ENCODE data around the gene LLCFC1. TPM values are rescaled to one million over a fixed set of nuclear protein-coding genes. Genes with fewer than 3 reads are reported as not detected.

Gene LLCFC1
- total and polyA plus RNA-seq, 5 donors from 2014 or later = not detected

GRCh38 chr7:142948603-142949002 is 9.3 kb downstream of the LLCFC1 start:
- Histone ChIP-seq H3K36me3 (ENCODE audit: control insufficient read depth, insufficient read depth, low read length) (no peaks in the 10 kb centered on the region), H3K27ac (ENCODE audit: insufficient read depth, low read length, poor library complexity, severe bottlenecking) (no peak overlapping the region), H3K4me1 (ENCODE audit: control insufficient read depth, insufficient read depth, low read length, poor library complexity, severe bottlenecking) (no peaks in the 10 kb centered on the region), H3K27me3 (ENCODE audit: control insufficient read depth, insufficient read depth, low read length) (peaks cover 9% of the 10 kb centered on the region), H3K9me3 (ENCODE audit: control insufficient read depth in 2 of 2, low read length in 2 of 2) (no peaks in the 10 kb centered on the region), H3K4me3 (ENCODE audit: low read depth, low read length) (no peak overlapping the region)
- DNase-seq (no peak), ATAC-seq (ENCODE audit: low read depth in 2 of 2) (no peak)
- no peak overlapping the region for H3K4me3 Mint-ChIP-seq
- H3K36me3 Mint-ChIP-seq = no peaks in the 10 kb centered on the region
- H3K27ac Mint-ChIP-seq = no peak overlapping the region
- H3K9me3 Mint-ChIP-seq = peaks cover 0 to under 1% (median 0%) of the 10 kb centered on the region in 7 donors
- H3K4me1 Mint-ChIP-seq = no peaks in the 10 kb centered on the region
- H3K27me3 Mint-ChIP-seq = peaks cover 38% of the 10 kb centered on the region

GRCh38 chr7:142950235-142950634 is 11.0 kb downstream of the LLCFC1 start:
- no peak for ATAC-seq (ENCODE audit: low read depth in 2 of 2)
- DNase-seq = no peak
- Mint-ChIP-seq H3K4me1 (no peaks in the 10 kb centered on the region), H3K9me3 (peaks cover 0 to 13% (median 2%) of the 10 kb centered on the region in 7 donors), H3K27ac (no peak overlapping the region), H3K36me3 (no peaks in the 10 kb centered on the region), H3K27me3 (peaks cover 39% of the 10 kb centered on the region), H3K4me3 (no peak overlapping the region)
- peaks cover 9% of the 10 kb centered on the region for H3K27me3 ChIP-seq (ENCODE audit: control insufficient read depth, insufficient read depth, low read length)
- H3K9me3 ChIP-seq (ENCODE audit: control insufficient read depth in 2 of 2, low read length in 2 of 2) = peaks cover 7 to 8% of the 10 kb centered on the region in 2 experiments
- H3K36me3 ChIP-seq (ENCODE audit: control insufficient read depth, insufficient read depth, low read length) = no peaks in the 10 kb centered on the region
- H3K27ac ChIP-seq (ENCODE audit: insufficient read depth, low read length, poor library complexity, severe bottlenecking) = no peak overlapping the region
- H3K4me1 ChIP-seq (ENCODE audit: control insufficient read depth, insufficient read depth, low read length, poor library complexity, severe bottlenecking) = no peaks in the 10 kb centered on the region
- H3K4me3 ChIP-seq (ENCODE audit: low read depth, low read length) = no peak overlapping the region

GRCh38 chr7:142954680-142955268 is 15.5 kb downstream of the LLCFC1 start:
- DNase-seq (peak in 1 of 3 donors; percentile 33), ATAC-seq (ENCODE audit: low read depth in 2 of 2) (no peak)
- no peaks in the 10 kb centered on the region for H3K4me1 ChIP-seq (ENCODE audit: control insufficient read depth, insufficient read depth, low read length, poor library complexity, severe bottlenecking)
- H3K4me3 Mint-ChIP-seq = no peak overlapping the region
- peaks cover 14 to 15% of the 10 kb centered on the region in 2 experiments for H3K9me3 ChIP-seq (ENCODE audit: control insufficient read depth in 2 of 2, low read length in 2 of 2)
- H3K36me3 Mint-ChIP-seq = no peaks in the 10 kb centered on the region
- H3K27me3 ChIP-seq (ENCODE audit: control insufficient read depth, insufficient read depth, low read length) = peaks cover 7% of the 10 kb centered on the region
- H3K27me3 Mint-ChIP-seq = peaks cover 25% of the 10 kb centered on the region
- peaks cover 0 to 5% (median 0%) of the 10 kb centered on the region in 4 donors for H3K4me1 Mint-ChIP-seq
- H3K27ac Mint-ChIP-seq = no peak overlapping the region
- no peaks in the 10 kb centered on the region for H3K36me3 ChIP-seq (ENCODE audit: control insufficient read depth, insufficient read depth, low read length)
- peaks cover 4 to 27% (median 8%) of the 10 kb centered on the region in 7 donors for H3K9me3 Mint-ChIP-seq
- H3K27ac ChIP-seq (ENCODE audit: insufficient read depth, low read length, poor library complexity, severe bottlenecking) = no peak overlapping the region
- H3K4me3 ChIP-seq (ENCODE audit: low read depth, low read length) = no peak overlapping the region

GRCh38 chr7:142956951-142957623 is 17.8 kb downstream of the LLCFC1 start:
- H3K9me3 ChIP-seq (ENCODE audit: control insufficient read depth in 2 of 2, low read length in 2 of 2) = peaks cover 14 to 15% of the 10 kb centered on the region in 2 experiments
- H3K4me3 Mint-ChIP-seq = no peak overlapping the region
- H3K27ac ChIP-seq (ENCODE audit: insufficient read depth, low read length, poor library complexity, severe bottlenecking) = no peak overlapping the region
- no peaks in the 10 kb centered on the region for H3K36me3 ChIP-seq (ENCODE audit: control insufficient read depth, insufficient read depth, low read length)
- H3K4me1 Mint-ChIP-seq = peaks cover 0 to 5% (median 0%) of the 10 kb centered on the region in 4 donors
- ATAC-seq (ENCODE audit: low read depth in 2 of 2) (no peak), DNase-seq (peak in 1 of 3 donors; percentile 4)
- H3K4me1 ChIP-seq (ENCODE audit: control insufficient read depth, insufficient read depth, low read length, poor library complexity, severe bottlenecking) = no peaks in the 10 kb centered on the region
- no peaks in the 10 kb centered on the region for H3K27me3 ChIP-seq (ENCODE audit: control insufficient read depth, insufficient read depth, low read length)
- no peak overlapping the region for H3K27ac Mint-ChIP-seq
- peaks cover 16% of the 10 kb centered on the region for H3K27me3 Mint-ChIP-seq
- H3K36me3 Mint-ChIP-seq = no peaks in the 10 kb centered on the region
- peaks cover 4 to 27% (median 8%) of the 10 kb centered on the region in 7 donors for H3K9me3 Mint-ChIP-seq
- no peak overlapping the region for H3K4me3 ChIP-seq (ENCODE audit: low read depth, low read length)

- DNase-seq (no peak), ATAC-seq (ENCODE audit: low read depth in 2 of 2) (no peak)
- Histone ChIP-seq H3K27ac (ENCODE audit: insufficient read depth, low read length, poor library complexity, severe bottlenecking) (no peak overlapping the region), H3K9me3 (ENCODE audit: control insufficient read depth in 2 of 2, low read length in 2 of 2) (peaks cover 14 to 15% of the 10 kb centered on the region in 2 experiments), H3K36me3 (ENCODE audit: control insufficient read depth, insufficient read depth, low read length) (no peaks in the 10 kb centered on the region), H3K4me3 (ENCODE audit: low read depth, low read length) (no peak overlapping the region), H3K27me3 (ENCODE audit: control insufficient read depth, insufficient read depth, low read length) (no peaks in the 10 kb centered on the region), H3K4me1 (ENCODE audit: control insufficient read depth, insufficient read depth, low read length, poor library complexity, severe bottlenecking) (no peaks in the 10 kb centered on the region)
- H3K36me3 Mint-ChIP-seq = no peaks in the 10 kb centered on the region
- H3K27me3 Mint-ChIP-seq = peaks cover 22% of the 10 kb centered on the region
- H3K4me3 Mint-ChIP-seq = no peak overlapping the region
- peaks cover 4 to 27% (median 8%) of the 10 kb centered on the region in 7 donors for H3K9me3 Mint-ChIP-seq
- no peak overlapping the region for H3K27ac Mint-ChIP-seq
- H3K4me1 Mint-ChIP-seq = peaks cover 0 to 5% (median 0%) of the 10 kb centered on the region in 4 donors
Observed at GRCh38 chr7:142957723-142958122, 18.4 kb downstream of the LLCFC1 start.

GRCh38 chr7:142959202-142959601 is 19.9 kb downstream of the LLCFC1 start:
- ATAC-seq (ENCODE audit: low read depth in 2 of 2) (no peak), DNase-seq (no peak)
- H3K27me3 Mint-ChIP-seq = peaks cover 22% of the 10 kb centered on the region
- no peaks in the 10 kb centered on the region for H3K36me3 Mint-ChIP-seq
- Histone ChIP-seq H3K27me3 (ENCODE audit: control insufficient read depth, insufficient read depth, low read length) (peaks cover 2% of the 10 kb centered on the region), H3K9me3 (ENCODE audit: control insufficient read depth in 2 of 2, low read length in 2 of 2) (peaks cover 14 to 15% of the 10 kb centered on the region in 2 experiments), H3K27ac (ENCODE audit: insufficient read depth, low read length, poor library complexity, severe bottlenecking) (no peak overlapping the region), H3K4me3 (ENCODE audit: low read depth, low read length) (no peak overlapping the region), H3K4me1 (ENCODE audit: control insufficient read depth, insufficient read depth, low read length, poor library complexity, severe bottlenecking) (no peaks in the 10 kb centered on the region), H3K36me3 (ENCODE audit: control insufficient read depth, insufficient read depth, low read length) (no peaks in the 10 kb centered on the region)
- peaks cover 5 to 22% (median 6%) of the 10 kb centered on the region in 7 donors for H3K9me3 Mint-ChIP-seq
- peaks cover 0 to 5% (median 0%) of the 10 kb centered on the region in 4 donors for H3K4me1 Mint-ChIP-seq
- no peak overlapping the region for H3K27ac Mint-ChIP-seq
- H3K4me3 Mint-ChIP-seq = no peak overlapping the region

DNA sequence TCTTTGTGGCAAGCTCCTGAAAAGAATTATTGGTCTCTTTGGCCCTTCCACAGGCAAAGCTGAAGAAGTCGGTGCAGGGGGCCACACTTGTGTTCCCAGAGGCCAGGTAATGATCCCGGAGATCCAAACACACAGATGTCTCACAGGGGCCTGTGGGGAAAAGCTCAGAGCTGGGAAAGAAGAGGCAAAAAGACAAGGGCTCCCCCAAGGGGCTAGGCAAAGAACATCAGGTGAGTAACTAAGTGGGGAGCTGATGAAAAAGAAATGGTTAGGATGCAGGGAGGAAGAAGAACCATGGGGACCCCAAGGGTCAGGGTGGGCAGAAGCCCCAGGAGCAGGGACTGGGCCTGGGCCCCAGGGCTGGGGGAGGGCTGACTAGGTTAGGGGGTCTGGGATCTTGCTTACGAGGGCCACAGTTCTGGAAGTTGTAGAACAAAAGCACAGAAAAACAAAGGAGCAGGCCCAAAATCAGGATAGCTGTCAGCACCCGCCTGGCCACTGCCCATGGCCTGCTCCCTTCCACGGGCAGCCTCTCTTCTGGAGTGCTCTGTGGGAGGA is 21.8 kb downstream of the LLCFC1 start:
- H3K27ac Mint-ChIP-seq = no peak overlapping the region
- DNase-seq = no peak
- Histone ChIP-seq H3K27me3 (ENCODE audit: control insufficient read depth, insufficient read depth, low read length) (peaks cover 2% of the 10 kb centered on the region), H3K9me3 (ENCODE audit: control insufficient read depth in 2 of 2, low read length in 2 of 2) (peaks cover 0 to 2% of the 10 kb centered on the region in 2 experiments), H3K36me3 (ENCODE audit: control insufficient read depth, insufficient read depth, low read length) (no peaks in the 10 kb centered on the region), H3K27ac (ENCODE audit: insufficient read depth, low read length, poor library complexity, severe bottlenecking) (no peak overlapping the region), H3K4me1 (ENCODE audit: control insufficient read depth, insufficient read depth, low read length, poor library complexity, severe bottlenecking) (no peaks in the 10 kb centered on the region), H3K4me3 (ENCODE audit: low read depth, low read length) (no peak overlapping the region)
- H3K4me3 Mint-ChIP-seq = no peak overlapping the region
- no peaks in the 10 kb centered on the region for H3K36me3 Mint-ChIP-seq
- ATAC-seq (ENCODE audit: low read depth in 2 of 2) = no peak
- H3K4me1 Mint-ChIP-seq = peaks cover 0 to 5% (median 0%) of the 10 kb centered on the region in 4 donors
- H3K9me3 Mint-ChIP-seq = peaks cover 0 to 10% (median 3%) of the 10 kb centered on the region in 7 donors
- H3K27me3 Mint-ChIP-seq = peaks cover 21% of the 10 kb centered on the region

Data from CD4-positive, CD25-positive, alpha-beta regulatory T cell (primary cell).